ENCODE data around the gene ZNF80. TPM values are rescaled to one million over a fixed set of nuclear protein-coding genes. Genes with fewer than 3 reads are reported as not detected.

The ZNF80 gene
- total RNA-seq, 1 experiment from 2014 or later: not detected

DNA sequence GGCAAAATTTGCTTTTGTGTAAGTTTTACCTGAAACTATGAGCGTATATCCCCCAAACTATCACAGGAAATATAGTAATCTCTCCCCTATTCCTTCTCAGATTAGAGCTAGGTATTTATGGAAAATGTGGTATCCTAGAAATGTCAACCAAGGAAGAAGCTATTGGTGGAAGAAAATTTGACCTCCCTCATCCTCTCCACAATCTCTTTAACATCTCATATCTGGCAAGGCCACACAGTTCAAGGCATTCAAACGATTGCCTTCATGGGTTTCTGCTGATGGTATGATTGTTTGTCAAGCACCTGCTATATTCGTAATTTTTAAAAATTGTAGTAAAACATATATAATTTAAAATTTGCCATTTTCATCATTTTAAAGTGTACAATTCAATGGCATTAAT, 31.0 kb downstream of the ZNF80 start:
- H3K9me3 Mint-ChIP-seq (ENCODE audit: unreplicated experiment): no peaks in the 10 kb centered on the region
- intact Hi-C loops (cut with micrococcal nuclease): no loop called here
- H3K36me3 Mint-ChIP-seq (ENCODE audit: insufficient read depth, unreplicated experiment): no peaks in the 10 kb centered on the region
- no peak overlapping the region for H3K4me3 Mint-ChIP-seq (ENCODE audit: unreplicated experiment)
- BruUV-seq (replicated peaks): no TSS peak
- DNase-seq (ENCODE audit: unreplicated experiment): no peak
- POLR2A ChIA-PET: no interaction called here
- TF ChIP-seq, protein P1, sequence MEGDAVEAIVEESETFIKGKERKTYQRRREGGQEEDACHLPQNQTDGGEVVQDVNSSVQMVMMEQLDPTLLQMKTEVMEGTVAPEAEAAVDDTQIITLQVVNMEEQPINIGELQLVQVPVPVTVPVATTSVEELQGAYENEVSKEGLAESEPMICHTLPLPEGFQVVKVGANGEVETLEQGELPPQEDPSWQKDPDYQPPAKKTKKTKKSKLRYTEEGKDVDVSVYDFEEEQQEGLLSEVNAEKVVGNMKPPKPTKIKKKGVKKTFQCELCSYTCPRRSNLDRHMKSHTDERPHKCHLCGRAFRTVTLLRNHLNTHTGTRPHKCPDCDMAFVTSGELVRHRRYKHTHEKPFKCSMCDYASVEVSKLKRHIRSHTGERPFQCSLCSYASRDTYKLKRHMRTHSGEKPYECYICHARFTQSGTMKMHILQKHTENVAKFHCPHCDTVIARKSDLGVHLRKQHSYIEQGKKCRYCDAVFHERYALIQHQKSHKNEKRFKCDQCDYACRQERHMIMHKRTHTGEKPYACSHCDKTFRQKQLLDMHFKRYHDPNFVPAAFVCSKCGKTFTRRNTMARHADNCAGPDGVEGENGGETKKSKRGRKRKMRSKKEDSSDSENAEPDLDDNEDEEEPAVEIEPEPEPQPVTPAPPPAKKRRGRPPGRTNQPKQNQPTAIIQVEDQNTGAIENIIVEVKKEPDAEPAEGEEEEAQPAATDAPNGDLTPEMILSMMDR (IDR thresholded peaks at IDR 0.05; ENCODE audit: unreplicated experiment): no peak
- no peak overlapping the region for H3K27ac Mint-ChIP-seq (ENCODE audit: low read depth, unreplicated experiment)
- CTCF ChIA-PET: no interaction called here
- H3K4me1 Mint-ChIP-seq (ENCODE audit: insufficient read depth, unreplicated experiment): peaks cover 5% of the 10 kb centered on the region
- peaks cover 46% of the 10 kb centered on the region for H3K27me3 Mint-ChIP-seq (ENCODE audit: insufficient read depth, unreplicated experiment)

DNA sequence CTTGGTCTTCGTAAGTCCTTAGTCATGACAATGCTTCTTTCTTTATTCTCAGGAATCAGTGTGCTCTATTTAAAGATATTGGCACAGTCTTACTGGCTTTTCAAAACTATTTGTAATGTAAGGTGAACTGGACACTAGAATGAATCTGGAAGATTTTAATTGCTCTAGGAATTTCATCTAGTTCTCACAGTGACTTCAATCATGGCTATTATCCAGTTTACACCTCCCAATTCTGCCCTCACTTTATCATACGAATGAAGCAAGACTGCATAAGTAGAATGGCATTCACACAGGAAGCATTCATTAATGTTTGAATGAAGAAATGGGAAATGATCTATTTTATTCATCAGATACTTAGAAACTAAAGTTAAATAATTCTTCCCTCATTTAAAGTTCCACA, 31.8 kb downstream of the ZNF80 start:
- BruUV-seq (replicated peaks): no TSS peak
- CTCF ChIA-PET: no interaction called here
- H3K36me3 Mint-ChIP-seq (ENCODE audit: insufficient read depth, unreplicated experiment): no peaks in the 10 kb centered on the region
- TF ChIP-seq, protein P1 (IDR thresholded peaks at IDR 0.05; ENCODE audit: unreplicated experiment): no peak
- no peak overlapping the region for H3K4me3 Mint-ChIP-seq (ENCODE audit: unreplicated experiment)
- H3K9me3 Mint-ChIP-seq (ENCODE audit: unreplicated experiment): no peaks in the 10 kb centered on the region
- no peak for DNase-seq (ENCODE audit: unreplicated experiment)
- peaks cover 46% of the 10 kb centered on the region for H3K27me3 Mint-ChIP-seq (ENCODE audit: insufficient read depth, unreplicated experiment)
- H3K4me1 Mint-ChIP-seq (ENCODE audit: insufficient read depth, unreplicated experiment): peaks cover 5% of the 10 kb centered on the region
- POLR2A ChIA-PET: no interaction called here
- H3K27ac Mint-ChIP-seq (ENCODE audit: low read depth, unreplicated experiment): no peak overlapping the region
- intact Hi-C loops (cut with micrococcal nuclease): no loop called here

DNA sequence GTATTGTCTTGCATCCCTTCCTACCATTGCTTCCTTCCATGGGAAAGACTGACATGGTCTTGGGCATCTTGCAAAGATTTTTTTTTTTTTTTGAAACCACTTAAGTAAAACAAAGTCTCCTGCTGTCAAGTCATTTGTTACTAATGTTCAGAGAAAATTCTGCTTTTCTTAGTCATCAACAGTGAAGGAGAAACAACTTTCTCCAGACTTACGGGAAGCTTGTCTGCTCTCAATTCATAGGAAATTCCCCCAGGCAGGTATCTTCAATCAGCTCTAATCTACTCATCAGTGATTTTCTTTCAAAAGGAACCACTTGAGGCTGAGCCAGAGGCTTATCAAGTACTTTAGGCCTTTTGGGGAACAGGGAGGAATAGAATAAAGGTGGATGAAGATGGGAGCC, 42.6 kb downstream of the ZNF80 start:
- ChIA-PET CTCF (interaction anchor here (0.7 kb wide), 1 partner anchor 27 kb away, joined by 3 read pairs; no protein-coding TSS in a partner anchor), POLR2A (interaction anchor here (1.1 kb wide), 1 partner anchor 33 kb away, joined by 3 read pairs; no protein-coding TSS in a partner anchor)
- Mint-ChIP-seq H3K4me1 (ENCODE audit: insufficient read depth, unreplicated experiment) (no peaks in the 10 kb centered on the region), H3K27me3 (ENCODE audit: insufficient read depth, unreplicated experiment) (peaks cover 11% of the 10 kb centered on the region), H3K36me3 (ENCODE audit: insufficient read depth, unreplicated experiment) (no peaks in the 10 kb centered on the region), H3K4me3 (ENCODE audit: unreplicated experiment) (no peak overlapping the region), H3K9me3 (ENCODE audit: unreplicated experiment) (no peaks in the 10 kb centered on the region), H3K27ac (ENCODE audit: low read depth, unreplicated experiment) (no peak overlapping the region)
- no peak for DNase-seq (ENCODE audit: unreplicated experiment)
- TF ChIP-seq, protein P1 (IDR thresholded peaks at IDR 0.05; ENCODE audit: unreplicated experiment): no peak
- BruUV-seq (replicated peaks): no TSS peak
- intact Hi-C loops (cut with micrococcal nuclease): no loop called here

DNA sequence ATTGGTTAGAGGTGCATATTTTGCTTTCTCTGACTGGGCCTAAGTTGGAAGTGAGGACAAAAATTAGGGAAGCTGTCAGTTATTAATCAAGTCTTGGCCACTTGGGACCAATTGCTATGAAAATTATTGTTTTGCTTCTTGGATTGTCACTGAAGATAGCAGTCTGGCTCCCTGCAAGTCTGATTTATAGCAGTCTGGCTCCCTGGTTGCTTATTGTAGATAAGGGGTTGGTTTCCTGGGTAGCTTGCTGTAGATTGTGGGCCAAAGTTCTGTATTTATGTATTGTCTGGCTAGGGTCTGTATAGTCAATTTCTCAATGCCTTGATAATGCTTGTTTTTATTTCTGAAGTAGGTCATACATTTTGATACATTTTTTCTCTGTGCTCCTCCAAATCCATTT, 45.2 kb downstream of the ZNF80 start:
- CTCF ChIA-PET: interaction anchor here (0.8 kb wide), 1 partner anchor 92 kb away, joined by 3 read pairs; no protein-coding TSS in a partner anchor

More for the DNA sequence above, 45.2 kb downstream of the ZNF80 start:
- Mint-ChIP-seq H3K9me3 (ENCODE audit: unreplicated experiment) (no peaks in the 10 kb centered on the region), H3K4me1 (ENCODE audit: insufficient read depth, unreplicated experiment) (no peaks in the 10 kb centered on the region), H3K27me3 (ENCODE audit: insufficient read depth, unreplicated experiment) (peaks cover 11% of the 10 kb centered on the region), H3K4me3 (ENCODE audit: unreplicated experiment) (no peak overlapping the region), H3K36me3 (ENCODE audit: insufficient read depth, unreplicated experiment) (no peaks in the 10 kb centered on the region), H3K27ac (ENCODE audit: low read depth, unreplicated experiment) (no peak overlapping the region)
- no TSS peak for BruUV-seq (replicated peaks)
- DNase-seq (ENCODE audit: unreplicated experiment): no peak
- TF ChIP-seq, protein P1 (IDR thresholded peaks at IDR 0.05; ENCODE audit: unreplicated experiment): no peak
- intact Hi-C loops (cut with micrococcal nuclease): no loop called here
- POLR2A ChIA-PET: interaction anchor here (1.2 kb wide), 1 partner anchor 14 kb away, joined by 3 read pairs; no protein-coding TSS in a partner anchor
